Kidney glomerular epithelial cell (primary cell): ENCODE data around the gene PCSK1N.

Experiments
- DNase-seq: peaks from one replicate; lab custom pipeline; 2025; lab: John Stamatoyannopoulos, UW

Gene PCSK1N

DNA sequence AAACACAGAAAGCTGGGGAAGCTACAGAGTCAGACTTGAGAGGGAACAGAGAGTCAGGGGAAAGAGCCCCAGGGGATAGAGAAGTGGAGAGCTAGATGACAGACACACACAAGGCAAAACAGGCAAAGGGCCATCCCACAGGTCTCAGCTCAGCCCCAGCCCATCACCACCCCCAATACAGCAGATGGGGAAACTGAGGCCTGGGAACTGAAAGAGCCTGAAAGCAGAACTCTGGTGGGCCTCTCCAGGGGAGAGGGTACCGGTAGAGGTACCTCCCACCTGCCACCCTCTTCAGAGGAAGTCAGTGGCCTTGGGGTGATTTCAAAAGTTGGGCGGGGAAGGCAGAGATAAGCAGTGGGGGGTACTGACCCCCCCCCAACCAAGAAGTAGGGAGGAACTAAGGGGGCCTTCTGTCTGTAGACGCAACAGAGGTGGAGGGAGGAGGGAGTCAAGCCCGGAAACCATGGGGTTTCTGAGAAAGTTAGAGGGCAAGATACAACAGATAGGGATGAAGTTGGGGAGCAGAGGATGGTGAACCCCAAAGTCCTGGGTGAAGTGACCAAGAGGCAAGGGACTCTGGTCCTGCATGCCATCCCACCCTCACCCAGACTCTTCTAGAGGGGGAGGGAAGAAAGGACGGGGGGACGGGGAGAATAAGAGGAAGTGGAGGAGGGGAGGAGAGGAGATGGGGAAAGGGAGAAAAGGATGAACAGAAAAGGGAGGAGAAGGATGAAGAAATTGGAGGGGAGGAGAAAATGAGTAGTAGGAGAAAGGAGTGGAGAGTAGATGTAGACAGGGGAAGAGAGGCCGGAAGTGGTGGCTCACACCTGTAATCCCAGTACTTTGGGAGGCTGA lies 45.8 kb downstream of the PCSK1N start:
- no peak for DNase-seq

DNA sequence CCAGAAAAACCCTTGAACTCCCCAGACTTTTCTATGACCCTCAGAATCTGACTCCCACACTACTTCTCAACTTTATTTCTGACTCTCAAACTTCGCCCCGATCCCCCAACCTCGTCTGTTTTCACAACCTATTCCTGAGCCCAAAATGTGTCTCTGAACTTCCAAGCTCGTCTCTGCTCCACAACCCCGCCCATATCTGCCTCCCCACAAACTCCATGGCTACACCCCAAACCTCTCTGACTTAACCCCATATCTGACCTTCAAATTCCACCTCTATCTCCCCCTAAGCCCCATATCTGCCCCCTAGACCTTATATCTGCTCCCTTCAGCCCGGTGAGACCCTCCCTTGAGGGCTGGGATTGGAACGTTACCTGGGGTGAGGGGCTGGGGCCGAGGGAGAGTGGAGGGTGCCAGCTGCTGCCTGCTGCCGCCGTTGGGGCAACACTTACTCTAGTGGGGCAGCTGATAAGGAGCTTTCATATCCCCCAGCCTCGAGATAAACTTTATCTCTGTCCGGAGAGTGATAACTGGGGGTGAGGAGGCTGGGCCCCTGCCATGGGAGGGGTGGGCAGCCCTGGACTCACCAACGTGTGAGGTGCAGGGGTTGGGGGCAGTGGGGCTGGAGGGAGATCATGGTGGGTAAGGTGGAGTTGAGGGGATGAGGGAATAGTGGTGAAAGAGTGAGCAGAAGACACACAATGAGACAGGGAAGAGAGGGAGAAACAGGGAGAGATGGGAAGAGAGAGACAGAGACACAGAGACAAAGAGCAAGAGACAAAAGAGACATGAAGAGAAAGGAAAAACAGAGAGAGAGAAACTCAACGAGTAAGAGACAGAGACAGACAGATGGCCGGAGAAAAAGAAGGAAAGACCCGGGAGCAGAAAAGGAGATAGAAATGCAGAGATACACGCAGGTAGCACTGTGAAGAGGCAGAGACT lies 47.6 kb downstream of the PCSK1N start:
- DNase-seq, result no peak

DNA sequence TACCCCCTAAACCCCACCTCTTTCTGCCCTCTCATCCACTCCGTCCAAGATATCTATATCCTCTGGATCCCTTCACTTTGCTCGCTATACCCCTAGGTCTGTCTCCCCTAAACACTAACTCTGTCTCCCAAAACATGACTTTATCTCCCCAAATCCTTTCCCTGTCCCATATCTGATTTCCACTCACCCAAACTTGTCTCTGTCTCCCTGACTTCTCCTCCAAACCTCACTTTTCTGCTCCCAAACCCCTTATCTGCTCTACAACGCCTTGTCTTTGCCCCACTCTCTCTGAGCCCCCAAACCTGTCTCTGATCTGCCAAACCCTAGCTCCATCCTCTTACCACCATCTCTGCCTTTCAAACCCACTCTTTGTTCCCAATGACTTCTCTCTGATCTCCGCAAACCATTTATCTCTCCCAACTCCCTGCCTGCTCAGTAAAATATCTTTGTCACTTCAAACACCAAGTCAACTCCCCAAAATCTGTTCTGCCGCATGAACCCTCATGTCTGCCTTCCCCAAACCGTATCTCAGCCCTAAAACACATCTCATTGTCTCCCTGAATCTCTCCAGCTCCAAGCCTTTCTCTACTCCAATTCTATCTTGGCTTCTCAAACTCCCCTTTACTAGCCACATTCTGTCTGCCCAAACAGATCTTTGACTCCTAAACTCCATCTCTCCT lies 48.4 kb downstream of the PCSK1N start:
- DNase-seq, result no peak

DNA sequence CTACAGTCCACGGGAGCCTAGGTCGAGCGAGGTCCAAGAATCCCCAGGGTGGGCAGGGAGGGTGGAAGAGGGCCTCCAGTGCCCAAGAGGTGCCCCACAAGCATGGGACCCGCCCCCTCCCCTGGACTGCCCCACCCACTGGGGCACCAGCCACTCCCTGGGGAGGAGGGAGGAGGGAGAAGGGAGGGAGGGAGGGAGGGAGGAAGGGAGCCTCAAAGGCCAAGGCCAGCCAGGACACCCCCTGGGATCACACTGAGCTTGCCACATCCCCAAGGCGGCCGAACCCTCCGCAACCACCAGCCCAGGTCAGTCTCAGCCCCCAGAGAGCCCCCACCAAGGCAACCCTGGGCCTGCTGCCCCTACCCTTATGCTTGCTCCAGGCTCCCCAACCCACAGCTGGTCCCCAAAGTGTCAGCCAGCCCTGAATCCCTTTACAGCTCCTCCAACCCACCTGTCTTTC lies 49.0 kb downstream of the PCSK1N start, which contains the start of gene GATA1:
Gene GATA1 (plus strand): TSS at position 250 of the 460 bp plus-strand sequence. CDS start 4,520 bp downstream, outside the sequence.
- no peak for DNase-seq

DNA sequence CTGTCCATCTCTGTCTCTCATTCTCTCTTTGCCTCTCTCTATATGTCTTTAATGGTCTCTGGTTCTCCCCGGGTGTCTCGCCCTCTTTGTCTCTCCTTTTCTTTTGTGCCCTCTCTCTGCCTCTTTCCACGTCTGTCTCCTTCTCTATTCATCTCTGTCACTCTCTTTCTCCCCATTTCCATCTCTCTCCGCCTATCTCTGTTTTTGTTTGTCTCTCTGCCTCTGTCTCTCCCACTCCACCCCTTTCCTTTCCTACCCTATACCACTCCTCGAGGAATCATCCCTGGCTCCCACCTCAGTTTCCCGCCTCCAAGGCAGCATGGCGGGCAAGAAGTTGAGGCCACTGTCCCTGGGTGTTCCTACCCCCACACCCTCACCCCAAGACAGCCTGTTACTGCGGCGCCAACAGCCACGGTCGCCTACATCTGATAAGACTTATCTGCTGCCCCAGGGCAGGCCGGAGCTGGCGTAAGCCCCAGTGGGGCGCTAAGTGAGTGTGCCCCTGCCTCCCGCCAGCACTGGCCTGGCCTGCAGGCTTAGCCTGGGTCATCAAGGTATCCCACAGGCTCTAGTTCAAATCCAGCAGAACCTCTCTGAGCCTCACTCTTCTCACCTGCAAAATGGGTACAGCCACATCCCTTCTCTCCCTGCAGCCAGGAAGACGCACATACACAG lies 49.7 kb downstream of the PCSK1N start:
- DNase-seq, result no peak

DNA sequence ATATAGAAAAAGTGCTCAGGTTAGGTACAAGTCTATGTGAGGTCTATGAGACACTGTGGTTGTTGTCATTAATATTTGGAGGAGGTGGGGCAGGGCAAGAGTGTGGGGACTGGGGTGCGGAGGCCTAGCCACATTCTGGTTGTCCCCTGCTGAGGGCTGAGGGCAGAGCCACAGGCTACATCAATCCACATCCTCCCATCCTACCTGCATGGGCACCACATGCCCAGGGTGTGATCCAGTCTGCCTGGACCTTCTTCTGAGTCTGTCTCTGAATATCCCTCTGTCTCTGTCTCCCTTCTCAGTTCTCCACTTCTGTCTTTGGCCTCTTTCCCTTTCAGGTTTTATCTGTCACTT lies 50.2 kb downstream of the PCSK1N start:
- DNase-seq, result no peak

DNA sequence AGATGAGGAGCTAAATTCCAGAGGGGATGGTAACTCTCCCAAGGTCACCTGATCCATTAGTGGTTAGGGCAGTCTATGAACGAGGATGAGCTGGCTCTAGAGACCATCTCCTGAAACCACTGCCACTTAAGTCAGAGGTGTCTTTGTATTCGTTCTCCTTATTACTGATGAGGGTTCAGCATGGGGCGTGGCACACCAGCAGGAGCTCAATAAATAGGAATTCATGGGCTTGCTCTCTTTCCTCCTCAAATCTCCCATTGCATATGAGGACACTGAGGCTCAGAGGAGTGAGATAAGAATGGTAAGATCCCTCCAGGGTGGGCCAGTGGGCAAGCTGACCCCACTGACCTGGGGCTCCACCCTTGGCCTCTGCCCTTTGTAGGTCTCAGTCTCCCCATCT lies 50.7 kb downstream of the PCSK1N start:
- DNase-seq, result no peak

DNA sequence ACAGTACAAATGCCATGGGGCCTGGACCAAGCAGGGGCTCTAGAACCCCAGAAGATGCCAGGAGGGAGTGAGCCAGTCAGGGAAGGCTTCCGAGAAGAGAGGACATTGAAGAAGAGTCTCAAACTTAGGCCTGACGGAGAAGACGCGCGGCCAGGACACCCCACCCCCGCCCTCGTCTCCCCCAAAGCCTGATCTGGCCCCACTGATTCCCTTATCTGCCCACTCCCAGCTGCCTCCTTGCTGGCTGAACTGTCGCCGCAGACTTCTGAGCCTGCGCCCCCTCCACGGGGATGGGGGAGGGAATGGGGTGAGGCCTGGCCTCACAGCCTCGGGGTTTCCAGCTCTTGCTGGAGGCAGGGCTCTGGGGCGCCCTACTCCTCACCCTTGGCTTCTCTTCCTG lies 52.6 kb downstream of the PCSK1N start:
- no peak for DNase-seq

DNA sequence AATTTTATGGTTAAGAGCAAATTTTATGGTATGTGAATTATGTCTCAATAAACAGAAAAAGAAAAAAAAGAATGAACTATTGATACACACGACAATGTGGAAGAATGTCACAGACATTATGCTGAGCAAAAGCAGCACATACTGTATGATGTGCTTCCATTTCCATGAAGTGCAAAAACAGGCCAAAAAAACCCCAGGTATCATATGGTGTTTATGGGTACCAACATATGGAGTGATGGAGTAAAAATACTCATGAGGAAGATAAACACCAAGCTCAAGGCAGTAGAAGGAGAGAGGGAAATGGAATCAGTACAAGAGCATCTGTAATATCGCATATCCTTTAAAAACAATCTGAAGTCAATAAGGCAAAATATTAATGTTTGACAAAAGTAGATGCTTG lies 53.2 kb downstream of the PCSK1N start:
- no peak for DNase-seq

DNA sequence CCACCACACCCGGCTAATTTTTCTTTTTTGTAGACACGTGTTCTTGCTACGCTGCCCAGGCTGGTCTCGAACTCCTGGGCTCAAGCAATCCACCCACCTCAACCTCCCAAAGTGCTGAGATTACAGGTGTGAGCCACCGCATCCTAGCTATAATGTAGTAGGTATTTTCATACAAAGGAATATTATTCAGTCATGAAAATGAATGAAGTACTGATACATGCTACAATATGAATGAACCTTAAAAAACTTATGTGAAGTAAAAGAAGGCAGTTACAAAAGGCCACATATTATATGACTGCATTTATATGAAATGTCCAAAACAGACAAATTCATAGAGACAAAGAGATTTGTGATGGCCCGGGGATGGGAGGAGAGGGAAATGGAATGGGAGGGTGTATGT lies 53.7 kb downstream of the PCSK1N start:
- DNase-seq, result no peak
